ENCODE results near the gene MAPKAPK2.

MAPKAPK2 gene

DNA sequence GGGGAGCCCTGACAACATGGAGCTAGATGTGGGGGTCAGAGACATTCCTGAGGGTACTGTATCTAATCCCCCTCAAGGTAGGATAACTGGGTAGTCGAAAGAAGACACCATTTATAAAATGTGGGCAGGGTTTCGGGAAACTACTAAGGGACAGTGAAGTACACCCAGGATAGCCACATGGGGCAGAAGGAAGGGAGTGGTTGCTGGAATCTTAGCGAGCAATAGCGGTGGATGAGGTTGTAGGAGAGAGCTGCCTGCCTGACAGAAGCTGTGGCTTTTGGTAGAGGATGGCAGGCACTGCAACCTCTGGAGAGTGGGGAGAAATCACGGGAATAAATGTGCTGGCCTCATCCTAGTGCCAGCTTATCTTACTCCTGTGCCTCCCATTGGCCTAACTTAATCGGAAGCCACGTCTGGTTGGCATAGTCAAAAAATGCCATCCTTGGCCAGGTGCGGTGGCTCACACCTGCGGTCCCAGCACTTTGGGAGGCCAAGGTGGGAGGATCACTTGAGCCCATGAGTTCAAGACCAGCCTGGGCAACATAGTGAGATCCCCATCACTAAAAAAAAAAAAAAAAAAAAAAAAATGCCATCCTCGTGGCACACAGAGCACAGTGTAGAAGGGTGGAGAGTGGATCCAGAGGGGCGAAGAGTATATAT, 23.4 kb upstream of the MAPKAPK2 start:
- DNase-seq: no peak

DNA sequence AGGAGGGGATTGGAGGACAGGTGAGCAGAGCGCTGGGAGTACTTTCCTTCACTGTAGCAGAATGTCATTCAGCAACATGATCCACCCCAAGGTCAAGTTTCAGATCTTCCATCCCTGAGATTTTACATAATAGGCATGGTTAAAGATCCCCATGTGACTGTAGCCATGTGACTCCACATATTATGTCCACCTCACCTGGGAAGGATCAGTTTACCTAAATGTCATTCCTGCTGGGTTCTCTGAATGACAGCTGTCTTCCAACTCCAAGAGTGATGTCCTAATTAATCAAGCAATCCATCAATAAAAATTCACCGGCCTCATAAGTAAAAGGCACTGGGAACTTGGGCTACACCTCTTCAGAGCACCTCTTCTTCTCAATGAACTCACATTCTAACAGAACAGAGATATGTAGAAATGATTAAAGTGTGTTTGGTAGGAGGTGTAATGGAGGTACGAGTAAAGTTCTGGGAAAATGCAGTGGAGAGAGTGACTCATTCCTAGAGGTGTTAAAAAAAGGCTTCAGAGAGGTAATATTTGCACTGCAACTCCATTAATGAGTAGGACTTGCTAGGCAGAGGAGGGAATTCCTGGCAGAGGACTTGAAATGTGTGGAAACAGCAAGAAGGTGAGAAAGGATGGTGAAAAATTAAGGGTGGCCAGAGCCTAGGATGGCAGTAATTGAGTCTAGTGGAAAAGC, 22.2 kb upstream of the MAPKAPK2 start:
- DNase-seq: no peak

DNA sequence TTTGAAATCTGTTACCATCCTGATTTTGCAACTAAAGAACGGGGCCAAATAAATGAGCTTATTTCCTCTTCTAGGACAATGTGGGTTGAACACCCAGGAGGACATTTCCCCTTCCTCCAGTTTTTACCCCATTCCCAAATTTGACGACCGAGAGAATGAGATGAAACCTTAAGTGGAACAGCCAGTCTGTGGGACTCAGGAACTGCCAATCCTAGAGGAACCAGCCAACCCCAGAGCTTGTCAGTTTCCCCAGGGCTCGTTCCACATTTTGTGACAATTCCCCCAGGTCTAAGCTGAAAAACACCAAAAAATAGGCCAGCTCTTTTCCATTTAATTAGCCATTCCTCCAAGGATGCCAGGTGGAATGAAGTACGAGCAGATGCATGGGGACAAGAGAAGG, 21.3 kb upstream of the MAPKAPK2 start:
- no peak for DNase-seq

DNA sequence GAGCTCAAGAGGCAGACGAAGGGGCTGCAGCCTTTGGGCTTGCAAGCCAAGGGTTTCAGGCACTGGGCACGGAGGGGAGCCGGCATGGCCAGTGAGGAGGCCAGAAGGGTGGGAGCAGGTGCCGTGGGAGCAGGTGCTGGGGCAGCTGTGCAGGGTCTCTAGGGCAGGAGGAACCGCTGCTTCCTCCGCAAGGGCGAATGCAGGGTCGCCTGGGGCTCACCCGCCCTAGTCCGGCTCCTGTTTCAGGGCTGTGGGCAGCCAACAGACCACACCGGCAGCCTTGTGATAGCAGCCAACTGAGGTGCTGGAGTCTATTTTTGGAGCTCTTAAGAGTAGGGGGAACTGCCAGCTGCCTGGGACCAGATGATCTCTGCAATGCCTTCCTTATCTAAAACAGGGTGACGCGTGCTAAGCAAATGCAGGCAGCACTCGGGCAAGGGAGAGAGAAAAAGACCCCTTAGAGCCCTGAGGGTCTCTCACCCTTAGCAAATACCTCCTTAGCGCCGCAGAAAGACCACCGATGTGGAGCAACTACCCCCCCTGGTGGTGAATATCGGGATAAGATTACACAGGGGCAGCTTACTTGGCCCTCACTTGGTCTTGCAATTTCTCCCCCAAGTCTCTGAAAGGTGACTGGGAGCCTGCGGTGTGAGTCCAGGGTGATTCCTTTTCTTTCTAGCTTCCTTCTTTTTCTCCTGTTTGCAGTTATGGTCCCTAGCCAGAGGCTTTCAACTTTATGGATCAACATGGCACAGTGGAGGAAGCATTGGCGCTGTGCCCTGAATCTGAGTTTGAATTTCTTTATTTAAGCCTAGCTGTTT, 20.7 kb upstream of the MAPKAPK2 start:
- DNase-seq: no peak

DNA sequence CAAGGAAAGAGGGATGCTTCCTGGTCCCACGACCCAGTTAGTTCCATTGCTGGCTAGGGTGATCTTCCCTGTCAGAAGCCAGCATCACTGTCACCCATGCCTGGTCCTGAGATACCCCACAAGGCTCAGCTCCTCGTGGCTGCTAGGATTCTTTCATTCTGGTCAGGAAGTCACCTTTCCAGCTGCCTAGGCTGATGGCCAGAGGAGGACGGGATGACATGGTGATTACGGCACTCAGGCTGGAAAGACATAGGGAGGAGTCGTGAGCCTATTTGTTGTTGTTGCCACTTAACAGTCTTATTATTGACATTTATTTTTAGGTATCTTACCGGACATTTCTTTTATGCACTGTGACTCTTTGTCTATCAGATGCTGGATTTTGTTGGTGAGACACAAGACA, 20.0 kb upstream of the MAPKAPK2 start:
- DNase-seq: no peak

DNA sequence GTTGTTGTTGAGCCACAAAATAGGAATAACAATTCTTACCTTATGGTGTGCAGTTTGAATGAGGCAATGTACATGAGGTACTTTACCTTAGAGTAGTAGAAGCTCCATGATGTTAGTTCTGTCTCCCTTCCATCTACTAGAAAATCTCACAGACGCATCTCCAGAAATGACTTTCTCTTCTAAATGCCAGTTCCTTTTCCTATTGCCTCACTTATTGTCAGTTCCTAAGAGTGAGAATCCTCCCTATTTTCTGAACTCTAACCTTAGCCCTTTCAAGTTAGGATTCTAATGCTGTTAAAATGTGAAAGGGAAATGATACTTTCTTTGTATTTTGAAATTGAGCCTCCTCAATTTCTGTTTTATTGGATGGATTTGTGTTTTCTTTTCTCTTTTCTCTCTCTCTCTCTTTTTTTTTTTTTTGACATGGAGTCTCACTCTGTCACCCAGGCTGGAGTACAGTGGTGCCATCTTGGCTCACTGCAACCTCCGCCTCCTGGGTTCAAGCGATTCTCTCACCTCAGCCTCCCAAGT, 18.6 kb upstream of the MAPKAPK2 start:
- DNase-seq: no peak

DNA sequence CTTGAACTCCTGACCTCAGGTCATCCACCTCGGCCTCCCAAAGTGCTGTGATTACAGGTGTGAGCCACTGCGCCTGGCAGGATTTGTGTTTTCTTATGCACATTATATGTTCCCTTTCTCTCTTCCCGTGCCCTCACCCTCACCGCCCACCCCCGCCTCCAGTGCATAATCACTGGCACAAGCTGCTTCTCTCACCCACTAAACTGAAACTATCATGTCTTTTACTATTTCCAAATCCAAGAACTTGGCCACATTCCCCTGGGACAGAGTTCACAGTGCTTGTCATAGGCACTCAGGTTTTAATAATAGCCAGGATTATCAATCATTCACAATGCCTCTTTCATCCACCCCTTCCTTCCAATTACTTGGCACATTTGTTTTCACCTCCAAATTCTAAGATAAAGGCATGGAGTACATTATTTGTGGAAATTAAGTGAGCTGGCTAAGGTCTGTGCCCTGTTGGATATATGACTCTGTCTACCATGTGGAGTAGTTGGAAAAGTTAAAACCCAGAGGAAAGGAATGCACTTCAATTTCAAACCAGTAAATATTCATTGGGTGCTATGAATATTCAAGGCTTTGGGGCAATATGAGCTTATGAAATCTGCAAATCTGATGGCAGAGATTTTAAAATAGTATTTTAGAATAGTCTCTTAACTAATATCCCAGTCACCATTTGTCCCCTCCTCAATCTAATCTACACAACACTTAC, 17.6 kb upstream of the MAPKAPK2 start:
- no peak for DNase-seq

DNA sequence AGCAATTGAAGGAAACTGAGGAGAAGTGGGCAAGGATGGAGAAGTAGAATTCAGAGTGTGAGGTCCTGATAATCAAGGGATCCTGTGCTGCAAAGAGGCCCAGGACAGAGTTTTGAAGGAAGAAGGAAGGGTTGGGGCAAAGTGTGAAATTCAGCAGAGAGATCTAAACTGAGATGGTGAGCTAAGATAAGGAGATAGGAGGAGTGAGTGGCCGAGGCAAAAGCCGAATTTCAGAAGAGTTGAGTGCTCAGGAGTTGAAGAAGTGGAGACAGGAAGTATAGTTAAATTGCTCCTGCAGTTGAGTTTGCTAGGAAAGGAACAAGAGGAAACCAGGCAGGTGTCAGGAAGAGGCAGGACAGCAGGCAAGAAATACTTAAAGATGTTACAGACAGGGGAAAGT, 16.4 kb upstream of the MAPKAPK2 start:
- no peak for DNase-seq

DNA sequence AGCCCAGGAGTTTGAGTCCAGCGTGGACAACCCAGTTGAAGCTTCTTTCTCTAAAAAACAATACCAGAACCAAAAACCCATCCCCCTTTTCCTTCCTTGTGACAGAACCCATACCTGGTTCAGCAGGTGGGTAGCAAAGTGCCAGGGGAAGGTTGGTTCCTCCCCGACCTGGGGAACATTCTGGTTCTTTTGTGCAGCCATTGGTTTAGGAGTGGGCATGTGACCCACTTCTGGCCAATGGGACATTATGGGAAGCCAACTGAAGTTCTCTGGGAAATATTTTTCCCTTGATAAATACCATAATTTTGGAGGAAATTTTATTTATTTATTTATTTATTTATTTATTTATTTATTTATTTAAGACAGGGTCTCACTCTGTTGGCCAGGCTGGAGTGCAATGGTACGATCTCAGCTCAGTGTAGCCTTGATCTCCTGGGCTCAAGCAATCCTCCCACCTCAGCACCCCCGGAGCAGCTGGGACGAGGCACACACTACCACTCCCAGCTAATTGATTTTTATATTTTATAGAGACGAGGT, 15.8 kb upstream of the MAPKAPK2 start:
- DNase-seq: no peak

DNA sequence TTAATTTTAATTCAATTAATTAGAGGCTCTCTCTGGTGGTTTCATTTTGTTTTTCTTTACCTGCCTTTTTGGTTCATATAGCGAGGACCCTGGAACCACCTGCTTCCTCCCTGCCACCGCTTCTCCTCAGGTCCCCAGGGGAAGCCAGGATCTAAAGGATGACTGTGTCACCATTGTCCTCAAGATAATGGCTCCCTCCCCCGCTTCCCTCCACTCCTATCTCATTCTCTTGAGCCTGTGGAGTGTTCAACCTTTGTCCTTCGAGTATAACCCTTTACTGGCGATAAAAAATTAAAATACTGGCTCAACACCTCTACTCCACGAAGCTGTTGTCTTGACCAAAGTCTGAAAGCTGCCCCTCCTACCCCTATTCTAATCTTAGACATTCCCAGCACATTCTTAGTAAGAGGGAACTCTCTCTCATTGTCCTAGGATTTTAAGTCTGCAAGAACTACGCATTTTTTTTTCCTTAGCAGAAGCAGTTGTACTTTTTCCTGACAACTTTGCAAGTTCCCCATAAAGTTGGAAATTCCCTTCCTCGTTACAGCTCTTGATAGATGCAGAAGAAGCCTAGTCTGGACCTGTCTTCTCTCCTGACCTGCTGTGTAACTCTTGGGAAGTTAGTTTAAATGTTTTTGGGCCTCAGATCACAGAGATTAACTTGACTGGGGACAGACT, 12.6 kb upstream of the MAPKAPK2 start:
- DNase-seq: no peak

DNA sequence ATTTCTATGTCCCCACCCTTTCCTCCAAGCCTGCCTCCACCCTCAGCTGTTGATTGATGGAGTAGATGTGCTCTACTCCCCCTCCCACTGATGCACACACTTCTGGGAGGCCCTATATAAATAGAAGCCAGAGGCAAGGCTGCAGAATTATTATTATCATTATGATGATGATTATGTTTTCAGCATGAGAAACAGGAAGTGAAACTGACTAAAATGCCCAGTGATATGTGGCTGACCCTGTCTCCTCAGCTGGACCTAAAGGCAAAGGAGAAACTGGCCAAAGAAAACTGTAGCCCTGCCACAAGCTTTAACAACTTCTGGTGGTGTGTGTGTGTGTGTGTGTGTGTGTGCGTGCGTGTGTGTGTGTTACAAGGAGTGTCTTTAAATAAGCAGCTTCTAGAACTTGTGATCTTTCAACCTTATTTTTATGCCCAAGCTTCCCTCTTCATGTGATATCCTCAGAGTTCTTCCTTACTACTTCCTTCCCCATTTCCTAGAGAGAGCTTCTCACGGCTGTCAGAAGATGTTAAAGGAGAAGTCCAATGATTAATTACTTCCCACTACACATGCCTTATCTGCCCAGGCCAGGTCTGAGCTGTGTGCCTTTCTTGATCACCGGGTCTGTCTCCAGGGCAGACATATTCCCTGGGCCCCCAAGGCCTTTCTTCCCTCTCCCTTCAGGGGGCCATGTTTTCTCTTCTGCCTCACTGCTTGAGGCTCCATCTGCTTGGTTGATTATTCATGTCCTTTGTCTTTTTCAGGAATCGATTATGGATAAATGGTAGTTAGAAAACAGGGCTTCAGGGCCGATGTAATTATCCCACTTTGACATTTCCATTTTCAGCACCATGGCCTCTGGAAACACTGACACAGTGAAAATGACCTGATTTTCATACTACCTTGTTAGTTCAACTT, 11.6 kb upstream of the MAPKAPK2 start:
- DNase-seq: no peak

DNA sequence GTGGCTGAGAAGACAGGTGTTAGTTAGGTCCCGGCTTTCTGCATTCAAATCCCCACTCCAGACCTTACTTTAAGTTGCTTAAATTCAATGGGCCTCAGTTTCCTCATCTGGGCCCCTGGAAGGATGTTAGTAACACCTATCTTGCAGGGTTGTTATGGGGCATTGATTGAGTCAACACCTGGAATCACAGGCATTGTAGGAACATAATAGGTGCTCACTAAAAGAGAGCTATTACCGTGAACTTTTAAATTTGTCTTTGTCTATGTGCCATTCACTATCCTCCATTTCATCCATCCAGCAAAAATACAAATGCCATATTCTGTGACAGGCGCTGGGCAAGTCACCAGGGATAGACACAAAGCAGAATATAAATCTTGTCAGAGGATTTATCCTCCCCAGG, 10.5 kb upstream of the MAPKAPK2 start:
- DNase-seq: no peak

DNA sequence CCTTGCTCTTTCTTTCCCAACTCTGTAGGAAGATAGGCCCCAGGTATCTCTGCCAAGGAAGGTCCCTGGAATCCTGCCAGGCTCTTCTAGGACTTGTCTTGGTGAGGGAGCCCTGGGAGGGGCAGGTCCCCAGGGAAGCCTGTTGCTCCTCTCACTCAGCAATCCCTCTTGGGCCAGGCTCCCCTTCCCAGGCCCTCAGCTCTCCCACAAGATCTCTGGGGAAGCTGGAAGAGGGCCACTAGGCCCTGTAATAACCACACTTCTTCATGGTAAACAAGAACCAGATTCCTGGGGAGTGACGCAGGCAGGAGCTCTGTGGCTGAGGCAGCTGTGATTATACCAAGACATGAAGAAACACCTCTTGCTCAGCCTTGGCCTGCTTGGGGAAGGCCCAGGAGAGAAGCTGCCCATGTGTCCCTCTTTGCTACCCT, 9.9 kb upstream of the MAPKAPK2 start:
- DNase-seq: no peak

DNA sequence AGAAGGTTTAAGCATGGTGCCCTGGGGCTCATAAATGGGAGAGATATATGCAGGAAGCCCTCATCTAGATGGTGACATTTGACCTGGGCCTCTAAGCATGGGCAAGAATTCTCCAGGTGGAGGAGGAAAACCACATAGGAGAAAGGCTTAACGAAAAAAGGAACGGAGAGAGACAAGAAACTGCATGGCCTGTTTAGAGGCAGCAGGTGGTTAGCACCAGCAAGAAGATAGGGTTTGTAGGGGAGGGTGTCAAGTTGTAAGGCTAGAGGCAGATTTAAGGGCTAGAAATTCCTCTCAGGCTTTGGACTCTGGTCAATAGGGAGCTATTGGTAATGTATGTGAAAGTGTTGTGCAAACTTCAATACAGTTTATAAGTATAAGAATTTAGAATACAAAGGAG, 8.2 kb upstream of the MAPKAPK2 start:
- no peak for DNase-seq

DNA sequence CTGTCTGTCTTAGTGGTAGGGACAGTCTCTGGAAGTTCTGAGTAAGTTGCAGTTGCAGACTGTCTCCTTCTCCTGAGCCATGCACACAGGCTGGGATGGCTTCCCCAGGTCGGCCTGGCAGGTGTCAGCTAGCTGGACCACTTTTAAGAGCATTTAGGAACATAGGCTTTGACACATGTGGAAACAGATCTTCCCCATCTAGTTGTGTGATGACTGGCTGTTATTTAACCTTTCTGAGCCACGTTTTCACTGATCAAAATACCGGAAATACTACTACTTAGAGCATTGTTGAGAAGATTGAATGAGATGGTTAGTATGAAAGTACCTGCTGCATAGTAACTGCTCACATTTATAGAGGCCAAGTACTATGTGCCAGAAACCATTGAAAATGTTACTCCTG, 6.2 kb upstream of the MAPKAPK2 start:
- no peak for DNase-seq

DNA sequence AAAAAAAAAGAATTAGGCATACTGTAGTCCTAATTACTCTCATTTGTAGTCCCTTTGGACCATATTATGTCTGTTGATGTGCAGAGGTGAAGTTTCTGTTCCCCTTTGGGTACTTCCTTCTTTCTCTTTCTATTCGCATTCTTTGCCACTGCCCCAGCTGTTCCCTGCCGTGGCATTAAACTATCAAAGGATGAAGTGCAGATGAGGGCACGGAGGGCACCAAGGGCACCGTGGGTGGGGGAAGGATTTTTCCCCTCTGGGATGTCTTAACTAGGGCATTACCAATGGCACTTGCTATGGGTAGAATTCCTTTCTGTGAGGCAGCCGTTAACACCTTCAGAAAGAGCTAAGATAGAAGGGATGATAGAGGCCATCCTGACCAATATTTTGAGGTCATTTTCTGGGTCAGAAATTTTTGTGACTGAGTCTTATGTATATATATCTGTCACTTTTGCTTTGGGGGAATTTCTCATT, 4.9 kb upstream of the MAPKAPK2 start:
- no peak for DNase-seq

DNA sequence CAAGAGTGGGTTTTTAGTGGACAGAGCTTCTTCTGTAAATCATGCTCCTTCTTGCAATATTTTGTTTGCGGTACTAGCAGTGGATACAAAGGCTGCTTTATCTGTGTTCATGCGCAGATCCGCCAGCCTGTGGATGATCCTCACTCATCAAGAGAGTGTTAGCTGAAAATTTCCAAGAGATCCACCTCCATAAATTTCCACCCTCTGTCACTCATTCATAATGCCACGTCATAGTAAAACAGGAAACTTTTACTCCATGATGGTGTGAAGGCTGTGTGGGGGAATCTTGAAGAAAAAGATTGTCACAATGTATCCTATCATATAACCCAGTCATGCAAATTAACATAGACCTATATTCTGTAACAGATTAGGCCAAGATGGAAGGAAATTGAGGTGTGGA, 4.4 kb upstream of the MAPKAPK2 start:
- no peak for DNase-seq

DNA sequence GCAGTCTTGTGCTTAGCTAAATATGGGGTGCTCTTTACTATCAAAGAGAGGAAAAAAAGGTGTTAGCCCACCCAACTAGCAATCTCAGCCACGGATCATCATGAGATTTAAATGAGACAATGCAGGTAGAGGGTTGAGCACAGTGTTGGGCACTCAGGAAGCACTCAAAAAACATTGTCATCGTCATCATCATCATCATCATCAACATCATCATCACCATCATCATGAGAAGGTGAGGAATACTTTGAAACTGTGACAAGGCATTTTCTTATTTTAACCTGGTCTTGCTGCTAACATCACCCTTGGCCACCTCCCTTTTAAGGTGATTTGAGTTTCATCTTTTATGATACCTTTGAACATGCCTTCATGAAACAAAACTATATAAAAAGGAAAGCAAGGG, 3.3 kb upstream of the MAPKAPK2 start:
- no peak for DNase-seq

DNA sequence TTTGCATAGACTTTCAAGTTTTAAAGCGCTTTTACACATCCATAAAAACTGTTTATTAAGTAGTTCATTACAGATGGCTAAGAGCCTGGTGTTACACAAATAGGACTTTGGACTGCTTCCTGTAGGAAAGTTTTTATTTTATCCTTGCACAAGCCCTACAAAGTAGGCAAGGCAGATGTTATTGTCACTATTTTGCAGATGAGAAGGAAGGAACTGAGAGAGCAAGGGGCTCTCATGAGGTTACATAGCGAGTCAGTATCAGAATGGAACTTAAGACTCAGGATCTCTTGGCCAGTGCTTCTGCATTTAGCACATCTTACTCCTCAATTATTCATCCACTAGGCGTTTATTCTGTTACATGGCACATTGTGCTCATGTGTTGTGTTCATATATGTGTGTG, 2.6 kb upstream of the MAPKAPK2 start:
- no peak for DNase-seq

DNA sequence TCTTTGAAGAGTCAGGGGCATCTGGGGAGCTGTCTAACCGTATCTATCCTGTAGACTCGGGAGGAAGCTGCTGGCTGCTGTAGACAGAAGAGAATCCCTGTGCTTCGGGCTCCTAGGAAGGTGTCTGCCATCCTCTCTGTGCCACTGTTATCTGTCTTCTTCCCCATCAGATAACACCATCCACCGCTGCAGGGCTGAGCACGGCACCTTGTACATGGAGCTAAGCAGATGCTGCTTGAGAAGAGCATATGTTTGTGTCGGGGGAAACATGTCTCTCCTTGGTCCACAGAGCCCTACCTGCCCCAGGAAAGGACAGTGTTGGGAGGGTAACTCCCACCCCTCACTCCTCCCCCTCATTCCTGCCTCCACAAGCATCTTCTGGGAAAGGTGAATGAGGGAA, 1.4 kb upstream of the MAPKAPK2 start:
- no peak for DNase-seq

DNA sequence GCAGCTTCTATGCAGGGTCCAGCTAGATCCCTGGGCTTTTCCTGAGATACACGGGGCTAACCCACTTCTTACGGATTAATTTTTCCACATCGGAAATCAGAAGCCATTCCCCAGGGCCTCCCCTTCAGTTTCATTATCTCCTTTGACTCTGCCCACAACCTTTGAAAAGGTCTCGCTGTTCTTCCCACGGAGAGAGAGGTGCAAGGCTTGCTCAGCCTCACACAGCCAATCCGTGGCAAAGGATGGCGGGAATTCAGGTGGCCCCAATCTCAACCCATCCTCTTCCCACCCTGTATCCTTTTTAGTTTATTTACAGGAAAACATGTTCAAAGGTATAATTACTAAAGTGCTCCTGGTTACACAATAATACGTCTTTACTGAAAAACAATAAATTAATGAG, 702 bp upstream of the MAPKAPK2 start:
- no peak for DNase-seq

All from cortex of kidney (tissue), 1 donor.